GM12891 (cell line): ENCODE data around the gene C1QBP.

Experiments used
- DNase-seq: peaks from one replicate; pipeline ENCODE4 v3.0.0; 2011; ENCODE audit warnings: low spot score; ENCODE audit not compliant: insufficient read length
- FAIRE-seq: peaks from 2 replicates; lab custom pipeline; 2011; peaks lifted over from hg19 to GRCh38; lab: Jason Lieb, UNC
- PAX5 ChIP-seq: IDR thresholded peaks from 2 replicates; pipeline ENCODE4 v1.6.1; 2011; ENCODE audit warnings: low read length, moderate library complexity, mild to moderate bottlenecking; ENCODE audit not compliant: insufficient read depth, severe bottlenecking
- POLR2A ChIP-seq: IDR thresholded peaks from 2 replicates; pipeline ENCODE4 v1.6.1; 2011; ENCODE audit warnings: low read depth, low read length, control low read depth
- POLR2AphosphoS5 ChIP-seq: IDR thresholded peaks from 2 replicates; pipeline ENCODE4 v1.6.1; 2011; ENCODE audit warnings: low read depth, low read length, control low read depth
- POU2F2 ChIP-seq: IDR thresholded peaks from 2 replicates; pipeline ENCODE4 v1.6.1; 2011; ENCODE audit warnings: low read depth, mild to moderate bottlenecking, control low read depth, low read length, moderate library complexity
- SPI1 ChIP-seq: IDR thresholded peaks from 2 replicates; pipeline ENCODE4 v1.6.1; 2011; ENCODE audit warnings: low read depth, low read length, control low read depth
- TAF1 ChIP-seq: IDR thresholded peaks from 2 replicates; pipeline ENCODE4 v1.6.1; 2011; ENCODE audit warnings: low read depth, low read length, control low read depth

Gene C1QBP

GRCh38 chr17:5391678-5392077 is 47.3 kb downstream of the C1QBP start:
- DNase-seq (no peak), FAIRE-seq (no peak)
- TF ChIP-seq POU2F2 (no peak), TAF1 (no peak), SPI1 (no peak), PAX5 (no peak), POLR2A (no peak; the same call in 1 of the 2 replicates), POLR2AphosphoS5 (no peak)
